Astrocyte (in vitro differentiated cells and primary cell): ENCODE results near the gene XDH.

Experiments
- CTCF ChIP-seq: IDR thresholded peaks from 2 replicates; pipeline ENCODE4 v1.5.1; 2011; ENCODE audit warnings: low read depth, mild to moderate bottlenecking, inconsistent platforms, low read length, moderate library complexity; ENCODE audit not compliant: insufficient read depth
- EZH2 ChIP-seq: IDR thresholded peaks from 2 replicates; pipeline ENCODE4 v1.6.1; 2012; ENCODE audit warnings: mild to moderate bottlenecking, low read length, inconsistent platforms; ENCODE audit not compliant: insufficient read depth

- TF ChIP-seq CTCF (no peak), EZH2 (no peak)
Observed at GRCh38 chr2:31378791-31379501, 35.6 kb downstream of the XDH start.
